Islet of Langerhans (tissue), 1 donor: ENCODE results near the gene ACTR1B.
"Not testable (repeated sequence)": the region's sequence is repeated elsewhere in the genome, so short reads cannot be mapped to it uniquely, and the experiment has no call there.

Experiments used
- FAIRE-seq: peaks from one replicate; lab custom pipeline; 2011; peaks lifted over from hg19 to GRCh38; lab: Jason Lieb, UNC

ACTR1B gene

DNA sequence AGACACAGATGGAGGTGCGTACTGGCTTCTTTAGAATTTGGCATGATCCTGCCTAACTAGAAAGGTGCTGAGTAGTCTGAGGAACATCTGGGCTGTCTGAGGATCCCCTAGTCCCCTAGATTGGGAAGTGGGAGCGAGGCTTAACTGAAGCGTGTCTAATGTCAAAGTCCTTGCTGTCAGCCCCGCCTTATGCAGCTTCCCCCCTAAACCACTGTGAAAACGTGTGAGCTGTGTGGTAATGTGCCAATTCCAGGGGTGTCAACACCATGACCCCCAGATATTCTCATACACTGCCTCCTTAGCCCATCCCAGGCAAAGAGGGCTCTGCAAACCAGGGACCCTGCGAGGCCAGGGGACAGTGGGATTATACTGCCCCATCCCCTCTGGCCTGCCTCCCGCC is 51.9 kb downstream of the ACTR1B start:
- not testable (repeated sequence) for FAIRE-seq

- FAIRE-seq, result not testable (repeated sequence)
Measured at GRCh38 chr2:97608745-97609144, 55.1 kb downstream of the ACTR1B start.
